HG02798 (cell line): ENCODE results near the gene SOX1.

Experiments
- ATAC-seq: cut with Tn5 transposase; IDR thresholded peaks from one replicate; pipeline ENCODE4 v1.9.1; 2021; ENCODE audit warnings: mild to moderate bottlenecking; ENCODE audit not compliant: unreplicated experiment, poor library complexity

SOX1 gene

GRCh38 chr13:112058519-112058873 lies 8.5 kb upstream of the SOX1 start:
- no peak for ATAC-seq

GRCh38 chr13:112058941-112059340 lies 8.0 kb upstream of the SOX1 start:
- ATAC-seq: no peak

GRCh38 chr13:112059457-112060281 lies 7.3 kb upstream of the SOX1 start:
- ATAC-seq: no peak

GRCh38 chr13:112060282-112060830 lies 6.6 kb upstream of the SOX1 start:
- ATAC-seq: no peak

- ATAC-seq: no peak
Measured at GRCh38 chr13:112060899-112061366, 6.0 kb upstream of the SOX1 start.

GRCh38 chr13:112061367-112062061 lies 5.4 kb upstream of the SOX1 start:
- ATAC-seq: no peak

GRCh38 chr13:112062072-112062567 lies 4.8 kb upstream of the SOX1 start:
- no peak for ATAC-seq

- ATAC-seq: no peak
Measured at GRCh38 chr13:112062571-112063570, 4.1 kb upstream of the SOX1 start.

- no peak for ATAC-seq
Measured at GRCh38 chr13:112063807-112064206, 3.1 kb upstream of the SOX1 start.

- ATAC-seq: no peak
Measured at GRCh38 chr13:112064222-112064621, 2.7 kb upstream of the SOX1 start.

- no peak for ATAC-seq
Measured at GRCh38 chr13:112065521-112065866, 1.5 kb upstream of the SOX1 start.

GRCh38 chr13:112065867-112066623 lies 904 bp upstream of the SOX1 start:
- ATAC-seq: no peak

GRCh38 chr13:112066624-112067004 lies 335 bp upstream of the SOX1 start:
- no peak for ATAC-seq

GRCh38 chr13:112067871-112068539 lies 1.1 kb downstream of the SOX1 start:
- no peak for ATAC-seq

GRCh38 chr13:112068540-112069060 lies 1.7 kb downstream of the SOX1 start:
- ATAC-seq: no peak

- ATAC-seq: no peak
Measured at GRCh38 chr13:112069061-112069844, 2.3 kb downstream of the SOX1 start.

GRCh38 chr13:112069845-112070251 lies 2.9 kb downstream of the SOX1 start:
- no peak for ATAC-seq
